Stomach (tissue), 9 donors: ENCODE data around the gene VDAC1. TPM values are rescaled to one million over a fixed set of nuclear protein-coding genes. Genes with fewer than 3 reads are reported as not detected.

Experiments used
- DNase-seq, 2 donors: peaks; one replicate each; pipeline versions ENCODE4 v3.0.0 to v3.0.0-alpha.2; 2013 to 2019
- H3K27ac ChIP-seq, 5 donors: fragments of 200-600 bp in 4 of 5; sonication (generic) in 4 of 5; one replicate each; pipeline ENCODE4 v1.5.1; 2013 to 2019; ENCODE audit warnings: mild to moderate bottlenecking in 1 of 5, moderate library complexity in 1 of 5
- H3K27me3 ChIP-seq, 3 donors: fragments of 200-600 bp; sonication (generic); one replicate each; pipeline ENCODE4 v1.5.1; 2017 to 2019; ENCODE audit warnings: mixed run types in 1 of 3
- H3K36me3 ChIP-seq, 4 donors: fragments of 200-600 bp; sonication (generic); 1 replicate in 3 of 4; 2 replicates in 1 of 4; pipeline ENCODE4 v1.5.1; 2016 to 2019
- H3K4me1 ChIP-seq, 4 donors: fragments of 200-600 bp; sonication (generic); one replicate each; pipeline ENCODE4 v1.5.1; 2016 to 2019
- H3K4me3 ChIP-seq, 4 donors: fragments of 200-600 bp; sonication (generic) in 3 of 4; one replicate each; pipeline ENCODE4 v1.5.1; 2016 to 2019; ENCODE audit warnings: mild to moderate bottlenecking in 1 of 4
- H3K9me3 ChIP-seq, 4 donors: fragments of 200-600 bp; sonication (generic); one replicate each; pipeline ENCODE4 v1.5.1; 2016 to 2019
- CTCF ChIP-seq, 7 experiments: fragments of 450-650 bp in 4 of 7; fragments of 200-600 bp in 3 of 7; sonication (generic) in 3 of 7; IDR thresholded peaks; one replicate each; pipeline ENCODE4 v1.5.1; 2016 to 2019; ENCODE audit warnings: antibody characterized with exemption in 7 of 7, control low read depth in 2 of 7, mild to moderate bottlenecking in 1 of 7
- EP300 ChIP-seq: sonication (generic); formaldehyde crosslinking; IDR thresholded peaks from one replicate; pipeline ENCODE4 v1.6.1; 2017; ENCODE audit warnings: antibody characterized with exemption
- POLR2A ChIP-seq, 4 donors: fragments of 450-650 bp; IDR thresholded peaks; one replicate each; pipeline ENCODE4 v1.6.1; 2016; ENCODE audit warnings: antibody characterized with exemption in 4 of 4, control low read depth in 2 of 4, mild to moderate bottlenecking in 1 of 4, moderate library complexity in 1 of 4
- POLR2AphosphoS5 ChIP-seq, 3 donors: sonication (generic); formaldehyde crosslinking; IDR thresholded peaks; one replicate each; pipeline ENCODE4 v1.6.1; 2016; ENCODE audit warnings: antibody characterized with exemption in 3 of 3
- WGBS, 5 donors: extraction: QIAGEN DNeasy Blood & Tissue Kit in 3 of 5; methylation state at CpG; one replicate each; pipeline versions ENCODE4 v1.1.5 to v1.1.7; 2013 to 2018; 5-methylcytosine and 5-hydroxymethylcytosine counted together
- intact Hi-C: fragments of 100-400 bp; cut with DNase I; formaldehyde crosslinking; loops from one replicate; pipeline ENCODE4 v1.15.1; 2023; ENCODE audit warnings: low total_unique reads
- polyA plus RNA-seq, 3 donors: library from polyadenylated mRNA; stranded (reverse); fragments of 200-250 nt; gene quantifications; one replicate each; pipeline ENCODE4 v1.2.3, GENCODE V29; 2013
- total RNA-seq, 5 donors: library from RNA; depleted of rRNA; stranded (reverse); fragments of >200 nt; gene quantifications; one replicate each; pipeline versions ENCODE4 v1.1.0 to v1.2.3, GENCODE V29; 2014 to 2016
- donor health status: healthy with polysubstance abuse.
- donor health status: Bipolar disorder and iron deficiency.
- donor health status: healthy.

VDAC1 gene
- total and polyA plus RNA-seq, 8 donors: 55.8 to 307 (median 147) TPM

DNA sequence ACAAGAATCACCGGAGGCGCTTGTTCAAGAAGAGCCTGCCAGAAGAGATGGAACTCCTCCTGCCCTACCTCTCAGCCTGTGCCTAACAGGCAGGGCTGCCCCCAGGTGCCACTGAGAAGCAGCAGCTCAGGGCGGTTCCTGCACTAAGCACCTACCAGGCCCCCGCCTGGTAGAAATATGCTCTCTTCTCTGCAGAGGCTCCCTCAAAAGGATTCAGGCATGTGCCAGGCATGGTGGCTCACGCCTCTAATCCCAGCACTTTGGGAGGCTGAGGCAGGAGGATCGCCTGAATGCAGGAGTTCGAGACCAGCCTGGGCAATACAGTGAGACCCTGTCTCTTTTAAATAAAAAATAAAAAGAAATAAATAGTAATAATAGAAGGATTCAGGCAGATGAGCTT, 6.0 kb downstream of the VDAC1 start:
- TF ChIP-seq EP300 (no peak), POLR2AphosphoS5 (IDR thresholded peaks at IDR 0.05) (no peak), POLR2A (IDR thresholded peaks at IDR 0.05) (no peak), CTCF (IDR thresholded peaks at IDR 0.05) (no peak)
- DNase-seq: no peak
- intact Hi-C loops: no loop called here
- 69 to 84% (median 73%) methylated on average over 5 to 7 of the region's 7 CpGs for WGBS, 5 donors
- Histone ChIP-seq H3K9me3 (no peaks in the 10 kb centered on the region), H3K27ac (peak overlapping the region in 2 of 5 donors; percentile 69 to 85), H3K36me3 (peaks cover 0 to 15% (median 7%) of the 10 kb centered on the region in 4 donors), H3K4me1 (peaks cover 79 to 99% (median 88%) of the 10 kb centered on the region in 4 donors), H3K4me3 (no peak overlapping the region), H3K27me3 (no peaks in the 10 kb centered on the region)

DNA sequence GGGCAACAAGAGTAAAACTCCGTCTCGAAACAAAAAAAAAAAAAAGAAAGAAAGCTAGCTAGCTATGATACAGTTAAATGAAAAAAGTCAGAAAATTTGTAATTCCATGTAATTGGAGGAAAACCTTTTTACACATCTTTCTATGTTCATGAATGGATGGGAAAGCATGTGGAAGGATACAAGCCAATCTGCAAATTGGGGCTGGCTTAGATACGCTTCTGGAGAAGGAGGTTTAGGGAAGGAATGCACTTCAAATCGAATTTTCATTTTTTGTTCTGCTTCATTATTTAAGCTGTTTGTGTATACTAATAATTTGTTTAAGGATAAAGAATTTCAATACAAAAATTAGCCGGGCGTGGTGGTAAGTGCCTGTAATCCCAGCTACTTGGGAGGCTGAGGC, 6.7 kb downstream of the VDAC1 start:
- peaks cover 79 to 100% (median 89%) of the 10 kb centered on the region in 4 donors for H3K4me1 ChIP-seq
- H3K27me3 ChIP-seq: no peaks in the 10 kb centered on the region
- peaks cover 0 to 15% (median 7%) of the 10 kb centered on the region in 4 donors for H3K36me3 ChIP-seq
- peak overlapping the region in 2 of 5 donors; percentile 69 to 85 for H3K27ac ChIP-seq
- TF ChIP-seq POLR2AphosphoS5 (IDR thresholded peaks at IDR 0.05) (no peak), CTCF (IDR thresholded peaks at IDR 0.05) (no peak), POLR2A (IDR thresholded peaks at IDR 0.05) (no peak), EP300 (no peak)
- intact Hi-C loops: no loop called here
- no peak for DNase-seq
- 72 to 74% (median 72%) methylated on average over 6 of the region's 6 CpGs for WGBS, 5 donors
- H3K4me3 ChIP-seq: no peak overlapping the region
- no peaks in the 10 kb centered on the region for H3K9me3 ChIP-seq

GRCh38 chr5:133996683-133997252, 8.0 kb downstream of the VDAC1 start:
- no peaks in the 10 kb centered on the region for H3K27me3 ChIP-seq
- peaks cover 75 to 98% (median 87%) of the 10 kb centered on the region in 4 donors for H3K4me1 ChIP-seq
- WGBS, 5 donors: 69 to 78% (median 75%) methylated on average over 3 of the region's 3 CpGs
- intact Hi-C loops: no loop called here
- no peak overlapping the region for H3K4me3 ChIP-seq
- peak overlapping the region in 1 of 5 donors; percentile 56 for H3K27ac ChIP-seq
- H3K9me3 ChIP-seq: no peaks in the 10 kb centered on the region
- DNase-seq: peak in 1 of 2 donors; percentile 41
- H3K36me3 ChIP-seq: peaks cover 3 to 13% (median 9%) of the 10 kb centered on the region in 4 donors
- TF ChIP-seq POLR2A (IDR thresholded peaks at IDR 0.05) (no peak), CTCF (IDR thresholded peaks at IDR 0.05) (peak in 1 of 7 experiments; percentile 13)

DNA sequence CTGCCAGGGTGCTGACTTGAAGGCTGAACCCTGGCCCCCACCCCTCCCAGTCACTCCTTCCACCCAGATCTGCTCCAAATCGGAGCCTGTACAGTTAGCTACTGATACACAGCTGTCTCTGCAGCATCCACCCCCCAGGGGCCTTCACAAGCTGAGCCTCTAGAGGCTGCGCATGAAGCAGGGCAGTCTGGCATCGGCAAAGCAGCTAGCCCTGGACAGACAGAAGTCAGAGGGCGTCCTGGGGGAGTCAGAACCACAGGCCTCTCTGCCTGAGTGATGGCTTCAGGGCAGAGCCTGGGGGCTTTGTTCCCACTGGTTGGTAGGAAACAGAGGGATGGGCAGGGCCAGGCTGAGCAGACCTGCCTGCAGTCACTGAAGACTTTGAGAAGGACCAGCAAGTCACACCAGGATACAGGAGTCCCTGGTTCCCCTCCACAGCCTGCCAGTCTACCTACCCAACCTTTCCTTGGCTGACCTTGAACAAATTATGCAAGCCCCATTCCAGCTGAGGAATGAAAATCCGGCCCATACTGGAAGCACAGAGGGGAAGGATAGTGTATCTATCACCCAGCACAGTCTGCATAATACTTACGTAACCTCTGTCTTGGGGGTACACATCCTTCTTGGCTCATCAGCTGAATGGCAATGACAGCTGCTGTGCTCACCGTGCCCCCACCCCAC, 8.8 kb downstream of the VDAC1 start:
- no peaks in the 10 kb centered on the region for H3K27me3 ChIP-seq
- peaks cover 5 to 13% (median 12%) of the 10 kb centered on the region in 4 donors for H3K36me3 ChIP-seq
- 53 to 72% (median 59%) methylated on average over 5 to 7 of the region's 7 CpGs for WGBS, 5 donors
- H3K4me1 ChIP-seq: peaks cover 67 to 95% (median 80%) of the 10 kb centered on the region in 4 donors
- H3K9me3 ChIP-seq: no peaks in the 10 kb centered on the region
- TF ChIP-seq EP300: no peak
- TF ChIP-seq POLR2A (IDR thresholded peaks at IDR 0.05): no peak
- TF ChIP-seq POLR2AphosphoS5 (IDR thresholded peaks at IDR 0.05): no peak
- no peak for TF ChIP-seq CTCF (IDR thresholded peaks at IDR 0.05)
- H3K4me3 ChIP-seq: no peak overlapping the region
- peak overlapping the region in 4 of 5 donors; percentile 23 to 56 (median 35) for H3K27ac ChIP-seq
- DNase-seq: peak in 1 of 2 donors; percentile 32
- intact Hi-C loops: no loop called here
